Activated CD4-positive, CD25-positive, alpha-beta regulatory T cell treated with anti-CD3 and anti-CD28 coated beads, Interleukin-2, amount 50 U/mL, for 24 hours (primary cell): ENCODE results near the gene DEPDC4.
"Not testable (repeated sequence)": the region's sequence is repeated elsewhere in the genome, so short reads cannot be mapped to it uniquely, and the experiment has no call there.

ENCODE experiments used
- ATAC-seq, 2 donors: fragments of 150-1000 bp; cut with Tn5 transposase; one replicate each; pipeline ENCODE4 v1.10.0; 2021; ENCODE audit warnings: mild to moderate bottlenecking in 1 of 2, moderate library complexity in 1 of 2

The DEPDC4 gene

DNA sequence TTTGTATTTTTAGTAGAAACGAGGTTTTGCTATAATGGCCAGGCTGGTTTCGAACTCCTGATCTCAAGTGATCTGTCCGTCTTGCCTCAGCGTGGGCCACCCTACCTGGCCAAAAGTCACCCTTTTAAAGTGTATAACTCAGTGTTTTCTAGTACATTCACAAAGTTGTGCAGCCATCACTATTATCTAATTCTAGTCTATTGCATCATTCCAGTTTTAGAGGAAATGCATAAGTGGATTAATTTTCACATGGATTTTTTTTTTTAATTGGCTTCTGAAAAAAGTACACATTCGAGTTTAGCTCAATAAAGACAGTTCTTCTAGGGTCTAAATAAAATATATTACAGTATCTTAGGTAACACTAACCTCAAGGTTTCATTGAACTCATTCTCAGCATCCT lies 3.7 kb downstream of the DEPDC4 start:
- ATAC-seq: no peak

DNA sequence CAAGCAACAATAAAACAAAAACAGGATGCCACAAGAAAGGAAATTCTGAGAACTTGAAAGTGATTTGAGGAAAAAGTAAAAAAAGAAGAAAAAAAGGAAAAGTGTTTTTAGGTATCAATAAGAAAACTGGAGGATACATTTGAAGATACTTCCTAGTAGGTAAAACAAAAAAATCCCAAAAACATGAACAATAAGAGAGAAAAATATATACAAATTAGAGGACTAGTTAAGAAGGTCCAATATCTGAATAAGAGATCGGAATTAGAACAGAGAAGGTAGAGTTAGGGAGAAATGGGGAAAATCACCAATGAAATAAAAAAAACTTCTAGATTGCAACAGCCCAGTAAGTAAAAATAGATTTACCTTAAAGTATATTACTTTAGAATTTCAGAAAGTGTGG lies 8.8 kb downstream of the DEPDC4 start:
- ATAC-seq: no peak

DNA sequence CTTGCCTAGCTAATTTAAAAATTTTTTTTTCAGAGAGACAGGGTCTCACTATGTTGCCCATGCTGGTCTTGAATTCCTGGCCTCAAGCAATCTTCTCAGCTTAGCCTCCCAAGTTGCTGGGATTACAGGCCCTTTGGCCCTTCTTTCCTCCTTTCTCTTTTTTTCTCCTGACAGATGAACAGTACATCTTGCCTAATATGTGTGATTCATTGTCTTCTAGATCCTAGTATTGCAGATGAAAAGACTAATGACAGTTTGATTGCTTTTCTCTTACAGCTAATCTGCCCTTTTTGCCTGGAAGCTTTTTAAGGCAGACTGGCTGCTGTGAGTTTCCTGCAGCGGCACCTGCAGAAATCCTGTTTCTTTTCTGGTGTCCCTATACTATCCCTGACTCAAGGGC lies 12.0 kb downstream of the DEPDC4 start:
- no peak for ATAC-seq

DNA sequence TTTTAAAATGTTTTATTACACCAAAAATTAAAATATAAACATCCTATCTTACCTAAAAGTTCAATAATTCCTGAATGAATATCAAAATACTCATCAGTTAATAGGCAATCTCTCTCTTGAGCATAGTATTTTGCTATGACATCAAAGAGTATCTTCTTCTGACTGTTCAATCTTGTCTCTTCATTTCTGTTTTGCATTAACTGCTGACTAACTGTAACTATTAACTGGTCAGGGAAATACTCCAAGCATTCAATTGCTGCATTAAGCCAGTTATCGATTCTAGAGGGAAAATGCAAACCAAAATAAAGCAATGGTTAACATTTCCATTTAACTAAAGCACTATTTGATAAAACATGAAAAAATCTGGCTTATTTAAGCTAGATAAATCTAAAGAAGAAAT lies 13.4 kb downstream of the DEPDC4 start:
- ATAC-seq: no peak

DNA sequence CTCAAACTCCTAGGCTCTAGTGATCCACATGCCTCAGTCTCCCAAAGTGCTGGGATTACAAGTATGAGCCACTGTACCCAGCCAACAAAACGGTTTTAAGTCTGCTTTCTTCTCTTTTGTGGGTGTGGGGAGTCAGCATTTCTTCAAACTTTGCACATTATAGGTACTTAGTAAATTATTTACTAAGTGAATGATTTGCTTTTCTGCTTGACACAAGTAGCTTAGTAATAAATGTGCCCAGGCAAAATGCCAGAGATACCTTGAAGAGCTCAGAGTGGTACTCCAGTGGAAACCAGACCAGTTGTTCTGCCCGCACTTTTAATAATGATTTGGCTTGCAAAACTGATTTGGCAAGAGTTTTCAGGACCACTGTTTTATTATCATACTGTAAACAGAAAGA lies 15.0 kb downstream of the DEPDC4 start:
- no peak for ATAC-seq

DNA sequence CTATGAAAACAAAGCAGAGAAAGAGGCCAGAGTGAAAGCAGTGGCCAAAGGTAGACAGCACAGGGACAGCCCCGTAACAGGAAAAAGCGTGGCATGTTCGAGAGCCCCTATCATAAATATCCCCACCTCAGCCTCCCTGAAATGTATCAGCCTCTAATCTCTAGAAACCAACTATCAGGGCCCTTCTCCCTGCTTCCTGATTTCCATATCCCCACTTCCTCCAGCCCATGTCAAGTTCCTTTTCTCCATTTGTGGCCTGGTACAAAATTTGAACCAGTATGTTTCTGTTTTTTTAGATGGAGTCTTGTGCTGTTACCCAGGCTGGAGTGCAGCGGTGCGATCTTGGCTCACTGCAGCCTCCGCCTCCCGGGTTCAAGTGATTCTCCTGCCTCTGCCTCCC lies 16.9 kb downstream of the DEPDC4 start:
- no peak for ATAC-seq

DNA sequence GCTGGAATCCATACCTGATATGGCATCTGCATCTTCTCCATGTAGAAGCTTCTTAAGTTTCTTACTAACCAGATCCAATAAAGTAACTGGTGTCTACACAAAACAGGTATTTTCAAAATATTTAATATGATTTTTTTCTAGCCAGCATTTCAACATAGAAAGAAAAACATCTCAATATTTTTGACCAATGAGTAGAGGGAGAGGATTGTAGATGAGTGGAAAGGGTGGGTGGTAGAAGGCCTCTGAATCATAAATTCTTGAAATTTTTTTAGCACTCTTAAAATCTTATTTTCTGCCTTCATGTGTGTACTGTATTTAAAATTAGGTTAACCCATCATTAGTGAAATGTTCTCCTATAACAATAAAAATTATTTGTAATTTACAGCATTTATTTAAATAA lies 18.0 kb downstream of the DEPDC4 start:
- ATAC-seq: no peak

DNA sequence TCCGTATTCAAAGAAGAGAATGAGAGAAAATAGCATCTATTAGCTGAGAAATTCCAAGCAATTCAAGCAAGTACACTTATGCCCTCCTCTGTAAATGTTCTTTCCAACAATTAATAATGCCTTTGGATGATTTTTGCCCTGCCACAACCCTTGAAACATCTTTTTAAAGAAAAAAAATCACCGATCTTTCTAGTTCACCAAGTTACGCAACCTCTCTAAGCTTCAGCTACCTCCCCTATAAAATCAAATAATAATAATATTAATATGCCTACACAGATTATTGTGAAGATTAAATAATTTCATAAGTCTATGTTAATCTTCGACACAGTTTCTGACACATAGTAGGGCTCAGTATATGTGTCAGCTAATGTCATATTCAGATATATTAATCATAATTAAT lies 19.1 kb downstream of the DEPDC4 start:
- no peak for ATAC-seq

DNA sequence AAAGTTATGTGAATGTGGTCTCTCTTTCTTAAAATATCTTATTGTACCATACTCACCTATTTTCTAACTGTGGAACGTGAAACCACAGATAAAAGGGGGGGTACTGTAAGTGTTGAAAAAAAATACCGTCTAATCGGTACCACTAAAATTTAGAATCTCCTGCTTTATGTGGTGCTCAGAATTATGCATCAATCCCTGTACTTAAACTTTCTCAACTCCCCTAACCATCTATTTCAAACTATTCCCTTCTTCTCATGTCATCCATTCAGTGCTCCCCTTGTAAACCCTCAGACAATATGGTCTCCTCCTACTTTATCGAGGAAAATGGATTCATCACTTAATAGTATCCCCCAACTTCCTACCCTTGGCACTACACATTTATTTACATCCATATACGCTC lies 23.7 kb downstream of the DEPDC4 start:
- no peak for ATAC-seq

DNA sequence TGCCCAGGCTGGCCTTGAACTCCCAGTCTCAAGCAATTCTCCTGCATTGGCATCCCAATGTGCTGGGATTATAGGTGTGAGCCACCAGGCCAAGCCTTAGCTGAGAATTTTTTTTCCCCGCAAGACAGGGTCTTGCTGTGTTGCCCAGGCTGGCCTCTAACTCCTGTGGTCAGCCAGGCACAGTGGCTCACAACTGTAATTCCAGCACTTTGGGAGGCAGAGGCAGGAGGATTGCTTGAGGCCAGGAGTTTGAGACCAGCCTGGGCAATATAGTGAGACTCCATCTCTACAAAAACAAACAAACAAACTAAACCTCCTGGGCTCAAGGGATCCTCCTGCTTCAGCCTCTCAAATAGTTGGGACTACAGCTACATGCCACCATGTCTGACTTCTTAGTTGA lies 27.3 kb downstream of the DEPDC4 start:
- no peak for ATAC-seq

DNA sequence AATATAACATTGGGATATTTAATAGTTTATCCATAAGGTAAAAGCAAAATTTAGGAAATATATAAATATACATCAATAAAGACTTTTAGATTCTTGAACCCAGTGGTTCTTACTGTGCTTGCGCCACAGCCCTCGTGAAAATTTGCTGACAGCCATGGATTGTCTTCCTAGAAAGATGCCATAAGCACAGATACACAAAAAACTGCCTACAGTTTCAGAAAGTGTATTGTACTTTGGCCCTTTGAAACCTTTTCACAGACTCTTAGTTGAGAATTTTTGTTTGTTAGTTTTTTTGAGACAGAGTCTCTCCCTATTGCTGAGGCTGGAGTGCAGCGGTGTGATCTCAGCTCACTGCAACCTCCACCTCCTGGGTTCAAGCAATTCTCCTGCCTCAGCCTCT lies 28.1 kb downstream of the DEPDC4 start:
- no peak for ATAC-seq

DNA sequence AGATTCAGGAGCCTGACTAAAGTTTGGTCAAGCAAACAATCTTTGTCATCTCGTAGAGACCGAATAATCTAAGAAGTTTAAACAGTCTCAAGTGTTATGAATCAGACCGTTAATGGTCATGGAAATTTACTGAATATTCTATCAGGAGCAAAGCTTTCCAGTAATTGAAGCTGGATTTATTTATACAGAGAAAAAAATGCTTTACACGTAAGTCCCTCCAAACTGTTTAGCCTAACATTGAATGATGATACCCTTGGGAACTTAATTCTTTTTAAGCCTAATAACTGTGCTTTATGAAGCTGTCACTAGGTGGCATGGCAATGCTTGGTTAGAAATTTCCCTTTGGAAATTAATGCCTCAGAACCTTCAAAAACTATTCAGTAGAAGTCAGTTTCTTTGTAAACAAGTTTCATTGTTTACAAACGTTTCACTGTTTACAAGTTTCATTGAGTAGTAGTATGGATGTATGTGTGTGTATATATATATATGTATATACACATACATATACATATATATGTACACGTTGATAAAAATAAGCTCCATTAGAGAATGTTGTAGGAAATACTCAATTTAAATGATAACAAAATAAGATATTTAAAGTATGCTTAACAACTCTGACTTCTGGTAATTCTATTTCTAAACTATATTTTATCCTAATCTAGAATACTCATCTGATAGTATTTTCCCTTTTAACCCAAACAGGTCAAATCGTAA lies 32.1 kb downstream of the DEPDC4 start:
- ATAC-seq: no peak

DNA sequence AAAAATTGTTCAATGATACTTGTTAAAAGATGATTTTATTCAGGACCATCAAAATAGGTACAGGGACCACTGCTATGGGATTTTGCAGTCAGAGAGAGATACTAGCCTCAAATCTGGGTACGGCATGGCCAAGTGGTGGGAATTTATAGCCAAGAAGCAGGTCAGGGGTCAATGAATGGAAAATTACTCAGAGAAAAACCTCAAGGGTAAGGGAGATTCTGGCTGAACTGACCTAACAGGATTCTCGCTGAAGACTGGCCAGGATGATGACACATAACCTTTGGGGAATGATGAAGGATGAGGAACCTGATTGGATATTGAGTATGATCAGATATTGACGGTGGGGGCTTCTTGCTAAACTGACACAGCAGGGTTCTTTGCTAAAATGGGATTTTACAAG lies 32.7 kb downstream of the DEPDC4 start:
- ATAC-seq: no peak

DNA sequence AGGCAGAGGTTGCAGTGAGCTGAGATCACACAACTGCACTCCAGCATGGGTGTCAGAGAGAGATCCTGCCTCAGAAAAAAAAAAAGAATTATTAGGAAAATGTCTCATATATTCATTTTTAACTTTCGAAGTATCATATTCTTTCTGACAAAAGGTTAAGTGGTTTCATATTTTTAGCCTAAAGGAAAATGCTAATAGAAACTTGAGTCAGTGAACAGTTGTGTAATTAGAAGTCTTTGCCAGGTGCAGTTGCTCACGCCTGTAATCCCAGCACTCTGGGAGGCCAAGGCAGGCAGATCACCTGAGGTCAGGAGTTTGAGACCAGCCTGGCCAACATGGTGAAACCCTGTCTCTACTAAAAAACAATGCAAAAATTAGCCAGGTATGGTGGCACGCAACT lies 35.0 kb downstream of the DEPDC4 start:
- ATAC-seq: not testable (repeated sequence)

DNA sequence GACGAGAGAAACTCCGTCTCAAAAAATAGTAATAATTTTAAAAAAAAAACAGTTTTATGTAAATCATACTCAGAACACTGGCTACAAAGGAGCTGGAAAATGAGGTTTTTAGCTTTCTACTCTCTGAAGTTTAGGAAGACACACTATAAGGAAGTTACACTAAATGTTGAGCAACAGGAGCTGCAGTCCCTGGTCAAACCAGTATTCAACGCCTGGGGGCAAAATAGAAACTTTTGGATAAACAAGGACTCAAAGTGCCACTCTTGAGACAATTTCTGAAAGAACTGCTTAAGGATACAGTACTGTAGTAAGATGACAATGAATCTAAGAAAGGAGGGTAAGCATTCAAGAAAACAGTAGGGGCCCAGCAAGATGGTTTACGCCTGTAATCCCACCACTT lies 37.0 kb downstream of the DEPDC4 start:
- ATAC-seq: no peak

DNA sequence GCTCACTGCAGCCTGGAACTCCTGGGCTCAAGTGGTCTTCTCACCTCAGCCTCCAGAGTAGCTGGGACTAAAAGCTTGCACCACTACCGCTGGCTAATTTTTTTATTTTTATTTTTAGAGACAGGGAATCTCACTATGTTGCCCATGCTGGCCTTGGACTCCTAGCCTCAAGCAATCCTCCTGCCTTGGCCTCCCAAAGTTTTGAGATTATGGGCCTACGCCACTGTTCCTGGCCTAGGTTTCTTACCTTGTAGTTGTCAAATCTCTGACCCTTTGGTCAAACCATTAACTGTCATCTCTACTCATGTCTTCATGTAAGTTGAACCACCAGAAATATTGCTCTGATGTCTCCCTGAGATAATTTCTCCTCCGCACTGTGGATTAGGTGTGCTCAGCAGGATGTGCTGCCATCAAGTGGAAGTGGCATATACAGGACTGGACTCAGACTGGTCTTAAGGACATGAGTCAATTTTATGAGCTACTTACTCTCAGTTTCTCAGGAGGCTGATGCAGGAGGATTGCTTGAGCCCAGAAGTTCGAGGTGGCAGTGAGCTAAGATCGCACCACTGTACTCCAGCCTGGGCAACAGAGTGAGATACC lies 37.7 kb downstream of the DEPDC4 start:
- ATAC-seq: no peak

DNA sequence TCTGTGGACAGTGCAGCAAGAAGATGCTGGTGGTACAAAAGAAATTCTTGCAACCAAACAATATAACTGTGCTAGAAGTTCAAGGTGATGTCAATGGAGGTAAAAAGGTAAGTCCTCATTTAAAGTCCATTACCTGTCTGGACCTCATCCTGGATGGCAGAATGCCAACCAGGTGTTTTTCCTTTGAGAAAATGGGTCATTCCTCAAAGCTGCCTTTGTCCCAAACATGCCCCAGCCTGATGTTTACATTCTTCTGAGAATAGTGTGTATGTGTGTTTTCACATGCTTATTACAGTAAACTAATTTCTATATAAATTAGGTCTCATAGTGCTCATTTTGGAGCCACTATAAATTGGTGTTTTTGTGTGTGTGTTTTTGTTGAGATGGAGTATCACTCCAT lies 41.4 kb downstream of the DEPDC4 start:
- ATAC-seq: no peak

DNA sequence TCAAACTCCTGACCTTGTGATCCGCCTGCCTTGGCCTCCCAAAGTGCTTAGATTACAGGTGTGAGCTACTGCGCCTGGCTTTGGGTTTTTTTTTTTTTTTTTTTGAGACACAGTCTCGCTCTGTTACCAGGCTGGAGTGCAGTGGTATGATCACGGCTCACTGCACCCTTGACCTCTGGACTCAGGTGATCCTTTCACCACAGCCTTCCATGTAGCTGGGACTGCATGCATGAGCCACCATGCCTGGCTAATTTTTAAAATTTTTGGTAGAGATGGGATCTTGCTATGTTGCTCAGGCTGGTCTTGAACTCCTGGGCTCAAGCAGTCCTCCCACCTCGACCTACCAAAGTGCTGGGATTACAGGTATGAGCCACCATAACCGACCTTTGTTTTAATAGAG lies 44.7 kb downstream of the DEPDC4 start:
- not testable (repeated sequence) for ATAC-seq

DNA sequence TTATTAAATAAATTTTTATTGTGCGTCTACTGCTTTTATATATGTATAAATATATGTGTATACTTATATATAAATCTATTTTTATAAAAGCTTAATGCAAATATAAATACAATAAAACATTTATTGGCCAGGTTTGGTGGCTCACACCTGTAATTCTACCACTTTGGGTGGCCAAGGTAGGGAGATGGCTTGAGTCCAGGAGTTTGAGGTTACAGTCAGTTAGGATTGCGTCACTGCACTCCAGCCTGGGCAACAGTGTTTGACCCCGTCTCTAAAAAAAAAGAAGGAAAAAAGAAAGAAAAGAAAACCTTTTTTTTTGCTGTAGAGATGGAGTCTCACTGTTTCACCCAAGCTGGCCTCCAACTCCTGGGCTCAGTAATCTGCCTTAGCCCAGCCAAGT lies 45.4 kb downstream of the DEPDC4 start:
- ATAC-seq: no peak

DNA sequence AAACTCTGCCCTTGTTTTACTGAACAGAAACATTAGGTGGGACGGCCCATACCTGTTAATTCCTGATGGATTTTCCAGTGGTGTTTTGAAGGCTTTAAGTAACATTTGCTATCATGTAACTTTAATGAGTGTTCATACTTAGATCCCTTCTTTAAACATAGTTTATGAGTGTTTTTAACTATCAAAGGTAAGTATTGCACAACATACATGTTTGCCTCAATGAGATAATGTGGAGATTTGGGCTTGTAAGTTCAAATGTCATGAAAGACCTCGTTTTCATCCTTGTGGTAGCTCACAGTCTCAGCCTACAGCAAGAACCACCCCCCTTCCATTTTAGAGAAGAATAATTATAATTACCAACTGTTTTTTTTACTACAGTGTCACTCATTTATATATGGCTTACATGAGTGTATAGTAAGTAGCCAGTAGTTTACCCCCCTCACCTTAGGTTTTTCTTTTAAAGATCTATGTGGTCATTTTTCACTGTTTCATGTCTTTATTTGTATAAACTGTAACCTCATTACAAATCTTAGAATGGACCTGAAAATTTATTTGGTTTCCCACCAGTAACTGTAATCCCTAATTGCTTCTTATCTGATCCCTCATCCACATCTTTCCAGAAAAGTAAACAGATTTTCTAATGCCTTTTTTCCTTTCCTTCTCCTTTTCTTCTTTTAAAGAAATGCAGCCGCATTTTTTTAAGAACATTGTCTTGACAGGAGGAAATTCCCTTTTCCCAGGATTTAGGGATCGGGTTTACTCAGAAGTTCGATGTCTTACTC lies 47.4 kb downstream of the DEPDC4 start:
- ATAC-seq: no peak

DNA sequence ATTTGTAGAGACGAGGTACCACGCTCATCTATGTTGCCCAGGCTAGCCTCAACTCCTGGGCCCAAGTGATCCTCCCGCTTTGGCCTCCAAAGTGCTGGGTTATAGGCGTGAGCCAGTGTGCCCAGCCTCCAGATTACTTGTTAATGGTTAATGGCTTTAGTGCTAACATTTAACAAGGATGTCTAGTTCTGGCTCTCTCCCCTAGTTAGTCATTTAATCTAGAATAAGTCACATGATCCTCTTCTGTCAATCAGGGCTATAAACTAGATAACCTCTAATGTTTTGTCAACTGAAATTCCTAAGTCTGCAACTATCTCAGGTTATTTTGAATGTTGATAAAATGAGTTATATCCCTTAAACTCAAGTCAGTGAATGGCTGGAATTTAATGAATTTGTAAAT lies 50.5 kb downstream of the DEPDC4 start:
- ATAC-seq: no peak

DNA sequence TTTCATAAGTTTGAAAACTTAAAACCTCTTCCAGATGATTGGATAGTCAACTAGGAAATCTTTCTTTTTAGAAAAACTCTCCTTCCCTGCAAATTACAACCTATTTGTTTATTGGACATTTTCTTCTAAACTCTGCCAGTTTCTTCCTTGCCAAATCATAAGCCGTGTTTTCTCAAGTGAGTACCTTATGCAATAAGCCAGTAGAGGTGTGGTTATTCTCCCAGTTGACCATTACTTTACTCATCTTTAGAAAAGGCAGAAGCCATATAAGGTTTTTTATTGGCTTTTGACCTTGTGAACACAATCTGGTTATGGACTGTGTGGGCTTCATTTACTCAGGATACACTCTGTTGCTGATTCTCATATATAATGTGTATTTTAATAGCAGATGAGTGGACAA lies 51.7 kb downstream of the DEPDC4 start:
- ATAC-seq: no peak

DNA sequence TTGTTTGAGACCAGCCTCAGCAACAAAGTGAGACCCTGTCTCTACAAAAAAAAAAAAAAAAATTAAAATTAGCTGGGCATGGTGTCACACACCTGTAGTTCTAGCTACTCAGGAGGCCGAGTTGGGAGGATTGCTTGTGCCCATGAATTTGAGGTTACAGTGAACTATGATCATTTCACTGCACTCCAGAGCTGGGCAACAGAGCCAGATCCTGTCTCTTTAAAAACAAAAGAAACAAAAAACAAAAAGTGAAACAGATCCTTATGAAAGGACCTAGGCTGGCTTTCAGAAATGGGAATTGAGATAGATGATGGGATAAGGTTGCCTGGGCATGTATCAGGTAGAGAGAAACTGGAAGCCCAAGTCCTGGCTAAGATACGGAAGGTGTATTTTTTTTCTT lies 52.4 kb downstream of the DEPDC4 start:
- no peak for ATAC-seq
